RWPE2 (cell line): ENCODE measurements around the gene MKRN3.

Experiments
- ATAC-seq: fragments of 200-7000 bp; cut with Tn5 transposase; 3 replicates; pipeline ENCODE4 v1.9.1; 2021; ENCODE audit warnings: low read depth
- DNase-seq: peaks from one replicate; pipeline ENCODE4 v3.0.0-alpha.2; 2020; ENCODE audit warnings: low spot score
- H3K27ac ChIP-seq: fragments of 450-650 bp; 2 replicates; pipeline ENCODE4 v1.5.1; 2017; ENCODE audit warnings: mild to moderate bottlenecking; ENCODE audit not compliant: poor library complexity, severe bottlenecking
- H3K27me3 ChIP-seq: fragments of 250-450 bp; sonication (Bioruptor Pico); 2 replicates; pipeline ENCODE4 v1.5.1; 2021; ENCODE audit warnings: mild to moderate bottlenecking, moderate library complexity; ENCODE audit not compliant: insufficient read depth, poor library complexity, severe bottlenecking
- H3K36me3 ChIP-seq: fragments of 250-450 bp; sonication (Bioruptor Pico); 2 replicates; pipeline ENCODE4 v1.5.1; 2020; ENCODE audit warnings: low read depth, mild to moderate bottlenecking, moderate library complexity
- H3K4me1 ChIP-seq: fragments of 250-450 bp; sonication (Bioruptor Pico); 2 replicates; pipeline ENCODE4 v1.5.1; 2021; ENCODE audit warnings: mild to moderate bottlenecking, moderate library complexity; ENCODE audit not compliant: insufficient read depth, poor library complexity, severe bottlenecking
- H3K4me3 ChIP-seq: fragments of 250-450 bp; sonication (Bioruptor Pico); 2 replicates; pipeline ENCODE4 v1.5.1; 2021; ENCODE audit warnings: mild to moderate bottlenecking, moderate library complexity; ENCODE audit not compliant: severe bottlenecking
- H3K9me3 ChIP-seq: fragments of 250-450 bp; sonication (Bioruptor Pico); 2 replicates; pipeline ENCODE4 v1.5.1; 2021; ENCODE audit warnings: mild to moderate bottlenecking, moderate library complexity; ENCODE audit not compliant: severe bottlenecking
- TF ChIP-seq, protein P1 (sequence below): fragments of 450-650 bp; IDR thresholded peaks from one replicate; pipeline ENCODE4 v1.5.1; 2017; ENCODE audit warnings: mild to moderate bottlenecking, moderate library complexity; ENCODE audit not compliant: poor library complexity, severe bottlenecking

MKRN3 gene

DNA sequence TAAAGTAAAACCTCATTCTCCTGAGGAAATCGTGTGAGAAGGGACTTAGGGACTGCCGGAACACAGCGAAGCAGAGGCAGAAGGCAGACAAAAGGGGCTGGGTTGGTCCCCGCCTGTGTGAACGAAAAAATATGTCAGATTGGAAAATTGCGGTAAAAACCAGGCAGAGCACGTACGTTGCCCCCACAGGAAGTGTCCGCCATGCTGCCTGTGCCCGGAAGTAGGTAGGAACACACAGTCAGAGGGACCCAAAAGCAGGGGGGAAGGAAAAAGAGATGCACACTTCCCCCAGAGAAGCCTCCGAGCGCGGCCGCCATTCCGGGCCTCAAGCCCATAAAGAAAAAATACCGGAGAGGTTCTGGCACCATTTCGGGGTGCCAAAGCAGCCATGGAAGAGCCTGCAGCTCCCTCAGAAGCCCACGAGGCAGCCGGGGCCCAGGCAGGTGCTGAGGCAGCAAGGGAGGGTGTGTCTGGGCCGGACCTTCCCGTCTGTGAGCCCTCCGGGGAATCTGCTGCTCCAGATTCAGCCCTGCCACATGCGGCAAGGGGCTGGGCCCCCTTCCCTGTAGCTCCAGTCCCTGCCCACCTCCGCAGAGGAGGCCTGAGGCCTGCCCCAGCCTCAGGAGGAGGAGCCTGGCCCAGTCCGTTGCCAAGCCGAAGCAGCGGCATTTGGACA lies at the start of gene MKRN3:
Gene MKRN3 (plus strand): TSS at position 280 of the 676 bp plus-strand sequence. CDS start 109 bp downstream, at position 389.
- TF ChIP-seq, protein P1, sequence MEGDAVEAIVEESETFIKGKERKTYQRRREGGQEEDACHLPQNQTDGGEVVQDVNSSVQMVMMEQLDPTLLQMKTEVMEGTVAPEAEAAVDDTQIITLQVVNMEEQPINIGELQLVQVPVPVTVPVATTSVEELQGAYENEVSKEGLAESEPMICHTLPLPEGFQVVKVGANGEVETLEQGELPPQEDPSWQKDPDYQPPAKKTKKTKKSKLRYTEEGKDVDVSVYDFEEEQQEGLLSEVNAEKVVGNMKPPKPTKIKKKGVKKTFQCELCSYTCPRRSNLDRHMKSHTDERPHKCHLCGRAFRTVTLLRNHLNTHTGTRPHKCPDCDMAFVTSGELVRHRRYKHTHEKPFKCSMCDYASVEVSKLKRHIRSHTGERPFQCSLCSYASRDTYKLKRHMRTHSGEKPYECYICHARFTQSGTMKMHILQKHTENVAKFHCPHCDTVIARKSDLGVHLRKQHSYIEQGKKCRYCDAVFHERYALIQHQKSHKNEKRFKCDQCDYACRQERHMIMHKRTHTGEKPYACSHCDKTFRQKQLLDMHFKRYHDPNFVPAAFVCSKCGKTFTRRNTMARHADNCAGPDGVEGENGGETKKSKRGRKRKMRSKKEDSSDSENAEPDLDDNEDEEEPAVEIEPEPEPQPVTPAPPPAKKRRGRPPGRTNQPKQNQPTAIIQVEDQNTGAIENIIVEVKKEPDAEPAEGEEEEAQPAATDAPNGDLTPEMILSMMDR = no peak
- peak within 1 kb of the TSS; percentile 35 for H3K4me3 ChIP-seq
- ATAC-seq (peak; percentile 50), DNase-seq (no peak)
- peaks cover 23% of the 10 kb centered on the region for H3K27me3 ChIP-seq
- no peaks in the 10 kb centered on the region for H3K9me3 ChIP-seq
- H3K36me3 ChIP-seq = no peaks in the 10 kb centered on the region
- H3K27ac ChIP-seq = no peak within 1 kb of the TSS
- H3K4me1 ChIP-seq = peaks cover 2% of the 10 kb centered on the region

- Histone ChIP-seq H3K27me3 (no peaks in the 10 kb centered on the region), H3K4me3 (no peak overlapping the region), H3K4me1 (no peaks in the 10 kb centered on the region), H3K27ac (no peak overlapping the region), H3K9me3 (peaks cover 2% of the 10 kb centered on the region), H3K36me3 (no peaks in the 10 kb centered on the region)
- TF ChIP-seq, protein P1 = no peak
- DNase-seq (no peak), ATAC-seq (no peak)
Observed at GRCh38 chr15:23516866-23517265, 48.6 kb upstream of the MKRN3 start.

GRCh38 chr15:23518104-23518503 lies 47.4 kb upstream of the MKRN3 start:
- DNase-seq (no peak), ATAC-seq (no peak)
- no peak overlapping the region for H3K4me3 ChIP-seq
- H3K36me3 ChIP-seq = no peaks in the 10 kb centered on the region
- no peaks in the 10 kb centered on the region for H3K4me1 ChIP-seq
- H3K9me3 ChIP-seq = peaks cover 2% of the 10 kb centered on the region
- TF ChIP-seq, protein P1 = no peak
- no peak overlapping the region for H3K27ac ChIP-seq
- H3K27me3 ChIP-seq = peaks cover 2% of the 10 kb centered on the region

DNA sequence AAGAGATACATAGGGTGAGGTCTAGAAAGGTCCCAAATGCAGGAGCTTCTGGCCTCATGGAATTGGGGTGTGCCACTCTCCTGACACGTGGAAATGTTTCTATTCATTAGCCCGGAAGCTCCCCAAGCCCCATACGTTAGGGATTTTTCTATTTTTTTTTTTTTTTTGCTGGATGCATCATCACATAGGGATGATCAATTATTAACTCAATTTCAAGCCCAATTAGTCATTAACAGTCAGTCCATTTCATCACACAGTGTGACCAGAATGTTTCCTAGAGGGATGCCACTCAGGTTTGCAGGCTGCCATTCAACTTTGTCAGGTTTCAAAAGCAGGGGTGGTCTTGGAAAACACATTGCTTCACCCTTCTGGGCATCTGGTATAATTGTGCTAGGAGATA lies 40.7 kb upstream of the MKRN3 start:
- H3K9me3 ChIP-seq = peaks cover 2% of the 10 kb centered on the region
- peaks cover 24% of the 10 kb centered on the region for H3K27me3 ChIP-seq
- H3K4me3 ChIP-seq = no peak overlapping the region
- ATAC-seq (no peak), DNase-seq (no peak)
- TF ChIP-seq, protein P1 = no peak
- H3K4me1 ChIP-seq = no peaks in the 10 kb centered on the region
- H3K36me3 ChIP-seq = no peaks in the 10 kb centered on the region
- H3K27ac ChIP-seq = no peak overlapping the region

DNA sequence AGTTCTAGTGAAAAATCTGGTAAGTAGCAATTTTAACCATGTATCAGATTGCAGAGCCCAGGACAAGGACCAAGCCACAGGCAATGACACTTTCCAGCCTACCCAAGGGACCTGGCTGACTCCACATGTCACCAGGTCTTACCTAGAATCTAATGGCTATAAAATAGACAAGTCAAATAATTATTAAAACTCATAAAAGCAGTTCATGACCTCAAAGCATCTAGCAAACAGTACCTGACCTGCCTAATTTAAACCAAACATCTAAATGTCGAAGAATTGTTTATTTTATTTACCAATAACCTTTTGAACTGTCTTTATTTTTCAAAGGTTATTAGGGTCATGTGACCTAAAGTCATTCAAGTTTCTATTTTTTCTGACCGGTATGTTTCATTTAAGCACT lies 35.6 kb upstream of the MKRN3 start:
- ATAC-seq (no peak), DNase-seq (no peak)
- Histone ChIP-seq H3K27me3 (peaks cover 23% of the 10 kb centered on the region), H3K27ac (no peak overlapping the region), H3K9me3 (no peaks in the 10 kb centered on the region), H3K4me3 (no peak overlapping the region), H3K36me3 (no peaks in the 10 kb centered on the region), H3K4me1 (no peaks in the 10 kb centered on the region)
- TF ChIP-seq, protein P1 = no peak
